ENCODE data around the gene ATE1. TPM values are rescaled to one million over a fixed set of nuclear protein-coding genes. Genes with fewer than 3 reads are reported as not detected.

ATE1 gene
- total RNA-seq, 1 donor from 2014 or later: 24.2 TPM

DNA sequence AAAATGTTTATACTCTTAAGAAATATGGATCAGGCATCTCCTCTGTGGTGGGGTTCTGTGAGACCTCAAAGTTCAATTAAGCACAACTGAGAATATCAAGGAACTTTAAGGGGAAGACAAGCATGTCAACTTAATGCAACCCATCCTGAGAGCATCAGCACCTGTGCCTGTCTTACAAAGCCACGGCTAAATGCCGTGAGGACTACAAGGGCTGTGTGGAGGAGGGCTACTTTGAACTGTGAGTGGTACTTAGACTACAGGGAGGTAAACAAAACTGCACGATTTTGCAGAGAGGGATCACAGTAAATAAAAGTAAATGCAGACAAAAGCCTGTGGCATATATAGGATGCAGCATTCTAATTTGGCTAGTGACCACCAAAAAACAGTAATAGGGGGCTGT, 139.1 kb downstream of the ATE1 start:
- Mint-ChIP-seq H3K27me3 (ENCODE audit: low read depth) (no peaks in the 10 kb centered on the region), H3K4me1 (ENCODE audit: low read depth) (peaks cover 28% of the 10 kb centered on the region), H3K36me3 (ENCODE audit: low read depth) (peaks cover 8% of the 10 kb centered on the region), H3K9me3 (ENCODE audit: low read depth) (no peaks in the 10 kb centered on the region), H3K4me3 (ENCODE audit: unreplicated experiment) (no peak overlapping the region), H3K27ac (ENCODE audit: unreplicated experiment) (no peak overlapping the region)
- TF ChIP-seq, protein P1, sequence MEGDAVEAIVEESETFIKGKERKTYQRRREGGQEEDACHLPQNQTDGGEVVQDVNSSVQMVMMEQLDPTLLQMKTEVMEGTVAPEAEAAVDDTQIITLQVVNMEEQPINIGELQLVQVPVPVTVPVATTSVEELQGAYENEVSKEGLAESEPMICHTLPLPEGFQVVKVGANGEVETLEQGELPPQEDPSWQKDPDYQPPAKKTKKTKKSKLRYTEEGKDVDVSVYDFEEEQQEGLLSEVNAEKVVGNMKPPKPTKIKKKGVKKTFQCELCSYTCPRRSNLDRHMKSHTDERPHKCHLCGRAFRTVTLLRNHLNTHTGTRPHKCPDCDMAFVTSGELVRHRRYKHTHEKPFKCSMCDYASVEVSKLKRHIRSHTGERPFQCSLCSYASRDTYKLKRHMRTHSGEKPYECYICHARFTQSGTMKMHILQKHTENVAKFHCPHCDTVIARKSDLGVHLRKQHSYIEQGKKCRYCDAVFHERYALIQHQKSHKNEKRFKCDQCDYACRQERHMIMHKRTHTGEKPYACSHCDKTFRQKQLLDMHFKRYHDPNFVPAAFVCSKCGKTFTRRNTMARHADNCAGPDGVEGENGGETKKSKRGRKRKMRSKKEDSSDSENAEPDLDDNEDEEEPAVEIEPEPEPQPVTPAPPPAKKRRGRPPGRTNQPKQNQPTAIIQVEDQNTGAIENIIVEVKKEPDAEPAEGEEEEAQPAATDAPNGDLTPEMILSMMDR (IDR thresholded peaks at IDR 0.05): no peak
- DNase-seq (ENCODE audit: low spot score): no peak

DNA sequence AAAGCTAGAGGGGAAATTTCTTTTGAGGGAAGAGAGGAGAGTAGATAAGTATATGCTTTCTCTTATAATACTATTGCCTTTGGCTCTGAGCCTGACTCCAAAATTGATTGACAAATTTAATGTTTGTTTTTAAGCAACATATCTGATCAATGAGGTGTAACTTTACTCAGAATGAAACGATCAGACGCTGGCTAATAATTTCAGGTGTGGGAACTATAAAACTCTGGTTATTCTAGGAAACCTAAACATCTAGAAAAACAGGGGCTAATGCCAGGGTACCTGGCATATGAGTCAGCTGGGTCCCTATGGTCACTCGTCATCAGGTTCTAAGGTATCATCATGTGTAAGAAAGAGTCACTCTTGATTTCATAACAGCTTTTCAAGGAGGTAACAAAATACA, 139.7 kb downstream of the ATE1 start:
- no peaks in the 10 kb centered on the region for H3K27me3 Mint-ChIP-seq (ENCODE audit: low read depth)
- H3K4me3 Mint-ChIP-seq (ENCODE audit: unreplicated experiment): no peak overlapping the region
- peaks cover 8% of the 10 kb centered on the region for H3K36me3 Mint-ChIP-seq (ENCODE audit: low read depth)
- H3K27ac Mint-ChIP-seq (ENCODE audit: unreplicated experiment): no peak overlapping the region
- peaks cover 28% of the 10 kb centered on the region for H3K4me1 Mint-ChIP-seq (ENCODE audit: low read depth)
- TF ChIP-seq, protein P1 (IDR thresholded peaks at IDR 0.05): no peak
- no peak for DNase-seq (ENCODE audit: low spot score)
- no peaks in the 10 kb centered on the region for H3K9me3 Mint-ChIP-seq (ENCODE audit: low read depth)

DNA sequence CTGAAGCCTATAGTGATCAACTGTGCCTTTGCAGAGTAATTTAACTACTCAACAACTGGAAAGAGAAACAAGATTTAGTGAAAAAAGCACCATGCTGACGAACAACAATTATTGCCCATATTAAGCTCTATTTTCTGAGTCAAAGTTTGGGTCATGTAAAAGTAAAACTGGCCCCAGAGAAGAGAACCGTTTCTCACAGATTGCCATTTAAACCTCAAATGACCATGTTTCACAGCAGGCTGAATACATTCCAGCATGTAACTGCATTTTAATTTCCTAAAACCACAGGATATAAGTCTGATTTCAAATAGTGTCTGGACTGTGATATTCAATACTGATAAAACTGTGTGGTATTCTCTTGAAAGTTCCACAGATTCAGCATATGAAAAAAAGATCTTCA, 140.7 kb downstream of the ATE1 start:
- H3K36me3 Mint-ChIP-seq (ENCODE audit: low read depth): peaks cover 8% of the 10 kb centered on the region
- no peak overlapping the region for H3K27ac Mint-ChIP-seq (ENCODE audit: unreplicated experiment)
- peaks cover 26% of the 10 kb centered on the region for H3K4me1 Mint-ChIP-seq (ENCODE audit: low read depth)
- TF ChIP-seq, protein P1 (IDR thresholded peaks at IDR 0.05): no peak
- no peaks in the 10 kb centered on the region for H3K27me3 Mint-ChIP-seq (ENCODE audit: low read depth)
- H3K4me3 Mint-ChIP-seq (ENCODE audit: unreplicated experiment): no peak overlapping the region
- DNase-seq (ENCODE audit: low spot score): no peak
- H3K9me3 Mint-ChIP-seq (ENCODE audit: low read depth): no peaks in the 10 kb centered on the region

DNA sequence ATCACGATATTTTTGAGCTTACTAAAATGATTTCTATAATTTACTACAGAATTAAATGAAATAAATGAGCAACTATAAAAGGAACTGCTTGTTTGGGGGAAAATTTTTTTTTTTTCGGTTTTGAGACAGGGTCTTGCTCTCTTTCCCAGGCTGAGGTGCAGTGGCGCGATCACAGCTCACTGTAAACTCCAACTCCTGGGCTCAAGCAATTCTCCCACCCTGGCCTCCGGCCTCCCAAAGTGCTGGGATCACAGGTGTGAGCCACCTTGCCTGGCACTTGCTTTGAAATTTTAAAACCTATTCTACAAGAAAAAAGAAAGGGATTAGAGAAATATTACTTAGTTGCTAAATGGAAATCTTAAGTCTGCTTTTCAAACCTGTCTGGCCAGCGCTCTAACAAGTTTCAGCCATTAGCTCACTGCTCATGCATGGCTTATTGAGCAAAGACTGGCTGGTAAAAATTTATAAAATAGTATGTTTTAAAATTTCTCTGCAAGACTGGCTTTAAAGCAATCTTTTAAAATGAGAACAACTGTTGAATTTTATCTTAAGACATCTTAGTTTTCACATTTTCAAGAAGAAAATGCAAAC, 144.0 kb downstream of the ATE1 start:
- Mint-ChIP-seq H3K27ac (ENCODE audit: unreplicated experiment) (no peak overlapping the region), H3K4me1 (ENCODE audit: low read depth) (peaks cover 20% of the 10 kb centered on the region), H3K4me3 (ENCODE audit: unreplicated experiment) (no peak overlapping the region), H3K36me3 (ENCODE audit: low read depth) (no peaks in the 10 kb centered on the region), H3K9me3 (ENCODE audit: low read depth) (no peaks in the 10 kb centered on the region), H3K27me3 (ENCODE audit: low read depth) (no peaks in the 10 kb centered on the region)
- DNase-seq (ENCODE audit: low spot score): no peak
- TF ChIP-seq, protein P1 (IDR thresholded peaks at IDR 0.05): no peak

DNA sequence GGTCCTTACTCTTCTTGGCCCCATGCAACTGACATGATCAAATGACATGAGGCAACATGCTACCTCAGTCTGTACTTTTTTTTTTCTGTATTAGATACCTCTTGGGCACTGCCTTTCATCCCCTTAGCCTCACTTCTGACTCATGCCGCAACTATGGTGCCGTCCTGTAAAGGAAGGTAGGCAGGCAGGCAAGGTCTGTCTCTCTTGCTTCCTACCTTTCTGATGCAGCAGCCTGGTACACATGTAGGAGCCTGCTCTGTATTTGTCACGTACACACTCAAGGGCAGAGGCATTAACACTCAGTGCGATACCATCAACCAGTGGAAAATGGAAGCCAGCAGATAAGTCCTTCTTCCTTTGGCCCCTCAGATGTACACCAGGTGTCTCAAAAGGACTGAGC, 146.7 kb downstream of the ATE1 start:
- H3K4me3 Mint-ChIP-seq (ENCODE audit: unreplicated experiment): no peak overlapping the region
- no peaks in the 10 kb centered on the region for H3K36me3 Mint-ChIP-seq (ENCODE audit: low read depth)
- no peaks in the 10 kb centered on the region for H3K27me3 Mint-ChIP-seq (ENCODE audit: low read depth)
- no peak overlapping the region for H3K27ac Mint-ChIP-seq (ENCODE audit: unreplicated experiment)
- TF ChIP-seq, protein P1 (IDR thresholded peaks at IDR 0.05): no peak
- no peak for DNase-seq (ENCODE audit: low spot score)
- no peaks in the 10 kb centered on the region for H3K4me1 Mint-ChIP-seq (ENCODE audit: low read depth)
- H3K9me3 Mint-ChIP-seq (ENCODE audit: low read depth): no peaks in the 10 kb centered on the region

Measured in chondrocyte (in vitro differentiated cells).